ENCODE measurements around the gene TREML4. TPM values are rescaled to one million over a fixed set of nuclear protein-coding genes. Genes with fewer than 3 reads are reported as not detected.

The TREML4 gene
- total and polyA plus RNA-seq, 9 of the 15 experiments (the other 6 are each of a cell fraction or from before 2014, with no cell fraction given) = not detected

GRCh38 chr6:41201764-41202173 is 26.4 kb upstream of the TREML4 start (continued):
- TF ChIP-seq ZEB2 (IDR thresholded peaks at IDR 0.05) = peak; percentile 63; the same call in 1 of the 2 replicates
- TF ChIP-seq CC2D1A (IDR thresholded peaks at IDR 0.05) = no peak
- TF ChIP-seq ESRRA (IDR thresholded peaks at IDR 0.05; ENCODE audit: borderline replicate concordance, low read depth) = no peak
- no peak for TF ChIP-seq ZNF695 (CRISPR knock-in tag; IDR thresholded peaks at IDR 0.05)
- TF ChIP-seq ZNF318 (IDR thresholded peaks at IDR 0.05; ENCODE audit: borderline replicate concordance in 1 of 2, low read depth in 1 of 2) = no peak
- no peak for TF ChIP-seq MCM5 (IDR thresholded peaks at IDR 0.05; ENCODE audit: low read depth)
- no peak for TF ChIP-seq HOXB6 (CRISPR knock-in tag; IDR thresholded peaks at IDR 0.05; ENCODE audit: borderline replicate concordance)
- TF ChIP-seq SMAD4 (CRISPR knock-in tag; conservative IDR thresholded peaks at IDR 0.05) = peak; percentile 42; the same call in 1 of the 2 replicates
- no peak for TF ChIP-seq CTCFL (IDR thresholded peaks at IDR 0.05; ENCODE audit: borderline replicate concordance, insufficient read depth, low read depth, low read length, poor library complexity, severe bottlenecking)
- TF ChIP-seq TCF7 (IDR thresholded peaks at IDR 0.05; ENCODE audit: borderline replicate concordance) = no peak
- no peak for TF ChIP-seq ZNF282 (CRISPR knock-in tag; IDR thresholded peaks at IDR 0.05)
- no peak for TF ChIP-seq HNRNPLL (IDR thresholded peaks at IDR 0.05; ENCODE audit: low read depth, low read length, poor library complexity, severe bottlenecking)
- TF ChIP-seq JUN (IDR thresholded peaks at IDR 0.05; ENCODE audit: borderline replicate concordance, low read depth, low read length) = no peak
- TF ChIP-seq JUN (CRISPR knock-in tag; IDR thresholded peaks at IDR 0.05; ENCODE audit: borderline replicate concordance) = no peak
- no peak for TF ChIP-seq MYBL2 (IDR thresholded peaks at IDR 0.05; ENCODE audit: low read depth)
- TF ChIP-seq MYBL2 (CRISPR knock-in tag; IDR thresholded peaks at IDR 0.05; ENCODE audit: borderline replicate concordance) = no peak
- TF ChIP-seq MLLT1 (IDR thresholded peaks at IDR 0.05) = peak in 1 of 2 experiments; percentile 52; a peak in 1 of 4 replicates
- TF ChIP-seq ZNF274 (IDR thresholded peaks at IDR 0.05; ENCODE audit: borderline replicate concordance, low read depth, low read length) = no peak
